Amniotic stem cell (primary cell): ENCODE data around the gene TNRC18.
"Not testable (repeated sequence)": the region's sequence is repeated elsewhere in the genome, so short reads cannot be mapped to it uniquely, and the experiment has no call there.

ENCODE experiments used
- DNase-seq: peaks from one replicate; lab custom pipeline; 2025; lab: John Stamatoyannopoulos, UW

TNRC18 gene, protein sequence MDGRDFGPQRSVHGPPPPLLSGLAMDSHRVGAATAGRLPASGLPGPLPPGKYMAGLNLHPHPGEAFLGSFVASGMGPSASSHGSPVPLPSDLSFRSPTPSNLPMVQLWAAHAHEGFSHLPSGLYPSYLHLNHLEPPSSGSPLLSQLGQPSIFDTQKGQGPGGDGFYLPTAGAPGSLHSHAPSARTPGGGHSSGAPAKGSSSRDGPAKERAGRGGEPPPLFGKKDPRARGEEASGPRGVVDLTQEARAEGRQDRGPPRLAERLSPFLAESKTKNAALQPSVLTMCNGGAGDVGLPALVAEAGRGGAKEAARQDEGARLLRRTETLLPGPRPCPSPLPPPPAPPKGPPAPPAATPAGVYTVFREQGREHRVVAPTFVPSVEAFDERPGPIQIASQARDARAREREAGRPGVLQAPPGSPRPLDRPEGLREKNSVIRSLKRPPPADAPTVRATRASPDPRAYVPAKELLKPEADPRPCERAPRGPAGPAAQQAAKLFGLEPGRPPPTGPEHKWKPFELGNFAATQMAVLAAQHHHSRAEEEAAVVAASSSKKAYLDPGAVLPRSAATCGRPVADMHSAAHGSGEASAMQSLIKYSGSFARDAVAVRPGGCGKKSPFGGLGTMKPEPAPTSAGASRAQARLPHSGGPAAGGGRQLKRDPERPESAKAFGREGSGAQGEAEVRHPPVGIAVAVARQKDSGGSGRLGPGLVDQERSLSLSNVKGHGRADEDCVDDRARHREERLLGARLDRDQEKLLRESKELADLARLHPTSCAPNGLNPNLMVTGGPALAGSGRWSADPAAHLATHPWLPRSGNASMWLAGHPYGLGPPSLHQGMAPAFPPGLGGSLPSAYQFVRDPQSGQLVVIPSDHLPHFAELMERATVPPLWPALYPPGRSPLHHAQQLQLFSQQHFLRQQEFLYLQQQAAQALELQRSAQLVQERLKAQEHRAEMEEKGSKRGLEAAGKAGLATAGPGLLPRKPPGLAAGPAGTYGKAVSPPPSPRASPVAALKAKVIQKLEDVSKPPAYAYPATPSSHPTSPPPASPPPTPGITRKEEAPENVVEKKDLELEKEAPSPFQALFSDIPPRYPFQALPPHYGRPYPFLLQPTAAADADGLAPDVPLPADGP (N-terminal part only)

DNA sequence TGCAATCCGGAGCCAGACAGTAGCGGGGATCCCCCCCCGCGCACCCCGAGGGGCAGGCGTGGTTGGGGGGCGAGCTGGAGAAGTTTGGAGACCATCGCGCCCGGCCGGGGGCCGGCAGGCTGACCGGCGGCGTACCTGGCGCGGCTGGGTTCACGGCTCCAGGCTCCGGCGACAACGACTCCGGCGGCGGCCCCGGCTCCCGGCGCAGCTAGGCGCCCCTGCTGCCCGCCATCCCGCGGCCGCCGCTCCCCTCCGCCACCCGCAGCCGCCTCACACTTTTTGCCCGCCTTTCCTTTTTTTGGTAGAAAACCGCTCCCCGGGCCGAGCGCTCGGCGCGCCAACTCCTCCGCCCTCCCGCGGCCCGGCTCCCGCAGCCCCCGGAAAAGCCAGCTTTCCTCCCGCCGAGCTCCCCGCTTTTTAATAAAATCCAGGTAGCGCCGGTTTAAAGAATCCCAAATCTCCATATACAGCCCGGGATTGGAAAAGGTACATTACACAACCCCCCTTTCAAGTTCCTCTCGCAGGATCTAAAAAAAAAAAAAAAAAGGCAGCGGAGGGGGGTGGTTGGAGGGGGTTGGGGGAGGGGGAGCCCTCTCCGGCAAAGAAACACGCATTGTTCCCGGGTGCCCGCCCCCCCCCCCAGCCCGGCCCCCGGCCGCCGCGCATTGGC lies at the start of gene TNRC18:
Gene TNRC18, minus strand, starts transcription at position 529 of the 670 bp plus-strand sequence. CDS start 2,588 bp downstream, outside the sequence.
- no peak for DNase-seq

DNA sequence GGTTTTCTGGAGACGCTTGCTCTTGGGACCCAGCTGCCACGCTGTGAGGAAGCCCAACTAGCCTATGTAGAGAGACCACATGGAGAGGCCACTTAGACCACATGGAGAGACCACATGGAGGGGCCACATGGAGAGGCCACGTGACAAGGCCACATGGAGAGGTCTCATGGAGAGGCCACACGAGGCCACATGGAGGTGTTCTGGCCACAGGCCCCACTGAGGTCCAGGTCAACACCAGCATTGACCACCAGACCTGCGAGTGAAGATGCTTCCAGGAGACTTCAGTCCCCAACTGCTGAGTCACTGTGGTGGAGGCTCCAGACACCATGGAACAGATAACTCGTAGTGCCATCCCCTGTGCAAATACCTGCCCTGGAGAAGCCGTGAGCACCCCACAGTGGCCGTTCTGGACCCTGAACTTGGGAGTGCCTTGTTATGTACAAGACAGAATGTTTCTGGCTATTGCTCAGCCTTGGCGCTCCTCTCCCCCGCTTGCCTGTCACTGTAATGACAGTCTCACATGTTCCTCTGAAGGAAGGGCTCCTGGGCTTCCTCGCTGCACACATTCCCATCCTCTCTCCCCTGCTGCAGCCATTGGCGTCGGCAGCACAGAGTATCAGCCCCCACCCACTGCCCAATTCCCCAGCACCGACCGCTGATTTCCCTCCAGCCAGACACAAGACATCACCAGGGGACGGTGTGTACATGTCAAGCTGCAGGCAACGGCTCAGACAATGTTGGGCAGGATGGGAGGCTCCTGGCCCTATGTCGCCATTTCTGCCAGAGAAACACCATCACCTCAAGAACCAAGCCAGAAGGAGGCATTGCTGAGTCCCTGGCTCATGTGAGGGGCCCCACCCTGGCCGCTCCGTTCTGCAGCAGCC lies 49.0 kb upstream of the TNRC18 start:
- no peak for DNase-seq

DNA sequence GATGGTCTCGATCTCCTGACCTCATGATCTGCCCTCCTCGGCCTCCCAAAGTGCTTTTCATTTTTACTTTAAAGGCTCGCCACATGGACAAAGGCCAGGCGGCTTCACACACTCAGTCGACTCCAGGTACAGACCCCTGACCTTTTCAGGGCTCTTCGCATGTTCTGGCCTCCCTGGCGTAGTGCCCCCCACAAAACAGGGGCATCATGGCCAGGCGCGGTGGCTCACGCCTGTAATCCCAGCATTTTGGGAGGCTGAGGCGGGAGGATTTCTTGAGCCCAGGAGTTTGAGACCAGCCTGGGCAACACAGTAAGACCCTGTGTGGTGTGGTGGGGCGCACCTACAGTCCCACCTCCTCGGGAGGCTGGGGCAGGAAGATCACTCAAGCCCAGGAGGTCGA lies 48.0 kb upstream of the TNRC18 start:
- not testable (repeated sequence) for DNase-seq

DNA sequence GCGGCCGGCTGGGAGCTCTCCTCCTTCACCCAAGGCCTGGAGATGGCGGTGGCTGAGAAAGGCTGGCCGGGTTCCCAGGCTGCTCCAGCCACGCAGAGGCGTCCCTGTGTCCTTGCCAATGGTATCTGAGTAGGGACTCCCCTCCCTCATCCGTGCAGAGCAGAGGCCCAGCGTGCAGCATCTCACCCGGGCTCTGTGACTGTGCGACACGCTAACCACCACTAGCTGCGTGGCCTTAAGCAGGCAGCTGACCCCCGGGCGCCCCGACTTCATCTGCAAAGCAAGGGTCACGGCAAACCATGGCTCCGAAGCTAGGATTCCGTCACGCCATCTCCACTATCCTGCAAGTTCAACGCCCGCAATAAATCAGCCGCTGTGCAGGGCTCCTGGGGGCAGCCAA lies 47.2 kb upstream of the TNRC18 start:
- no peak for DNase-seq

DNA sequence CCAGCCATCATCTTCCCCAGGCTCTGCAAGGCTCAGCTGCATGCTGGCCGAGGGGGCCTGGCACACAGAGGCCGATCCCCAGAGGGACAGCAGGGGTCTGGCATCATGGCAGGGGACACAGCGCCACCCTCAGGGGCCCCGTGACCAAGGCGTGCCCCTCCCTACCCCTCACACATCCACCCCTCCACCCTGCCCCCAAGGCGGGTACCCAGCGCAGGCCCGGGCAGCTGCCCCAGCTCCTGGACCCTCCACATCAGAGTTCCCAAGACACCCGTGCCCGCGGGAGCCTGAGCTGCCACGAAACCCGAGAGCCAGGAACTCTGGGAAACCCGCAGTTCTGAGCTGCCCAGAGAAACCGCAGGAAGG lies 46.5 kb upstream of the TNRC18 start:
- DNase-seq: no peak

DNA sequence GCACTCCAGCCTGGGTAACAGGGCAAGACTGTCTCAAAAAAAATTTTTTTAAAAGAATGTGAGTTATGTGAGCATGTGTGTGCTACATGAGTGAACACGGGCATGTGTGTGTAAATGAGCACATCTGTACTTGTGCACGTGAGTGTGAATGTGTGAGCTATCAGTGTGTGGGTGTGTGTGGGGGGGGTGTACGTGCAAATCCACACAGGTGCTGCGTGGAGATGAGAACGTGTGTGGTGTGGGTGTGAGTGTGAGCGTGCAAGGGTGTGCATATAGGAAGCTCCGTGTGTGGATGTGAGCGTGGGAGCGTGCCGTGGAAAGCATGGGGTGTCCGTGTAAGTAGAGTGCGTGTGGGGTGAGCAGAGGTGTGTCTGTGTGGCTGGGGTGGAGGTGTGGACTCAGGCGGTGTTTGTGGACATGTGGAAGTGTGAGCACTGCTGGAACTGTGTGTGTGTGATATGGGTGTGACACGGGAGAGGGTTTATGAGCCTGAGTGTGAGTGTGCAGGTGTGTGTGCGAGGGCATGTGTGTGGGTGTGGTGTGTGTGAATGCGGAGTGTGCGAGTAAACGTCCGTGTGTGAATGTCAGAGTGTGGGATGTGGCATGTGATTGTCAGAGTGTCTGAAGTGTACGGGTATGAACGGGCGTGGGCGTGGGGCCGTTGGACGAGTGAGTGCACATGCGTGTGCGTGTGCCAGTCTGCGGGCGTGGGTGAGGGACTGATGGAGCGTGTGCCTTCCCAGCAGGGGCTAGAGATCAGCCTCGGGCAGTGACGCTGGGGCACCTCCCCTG lies 45.9 kb upstream of the TNRC18 start:
- DNase-seq: no peak

DNA sequence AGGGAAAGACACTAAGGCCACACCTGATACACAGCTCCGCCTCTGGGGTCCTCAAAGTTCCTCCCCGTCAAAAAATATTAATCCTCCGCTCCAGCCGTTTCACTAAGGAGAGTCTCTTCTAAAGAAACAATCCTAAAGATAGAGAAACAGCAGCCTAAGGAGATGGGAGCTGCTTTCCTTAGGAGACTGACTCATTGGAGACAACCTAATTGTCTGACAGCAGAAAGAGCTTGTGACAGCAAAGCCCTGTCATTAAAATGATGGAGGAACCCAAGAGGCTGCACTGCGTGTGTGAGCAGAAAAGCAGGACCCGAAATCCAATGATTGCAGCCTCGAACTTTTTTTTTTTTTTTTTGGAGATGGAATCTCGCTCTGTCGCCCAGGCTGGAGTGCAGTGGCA lies 44.0 kb upstream of the TNRC18 start:
- DNase-seq: no peak

DNA sequence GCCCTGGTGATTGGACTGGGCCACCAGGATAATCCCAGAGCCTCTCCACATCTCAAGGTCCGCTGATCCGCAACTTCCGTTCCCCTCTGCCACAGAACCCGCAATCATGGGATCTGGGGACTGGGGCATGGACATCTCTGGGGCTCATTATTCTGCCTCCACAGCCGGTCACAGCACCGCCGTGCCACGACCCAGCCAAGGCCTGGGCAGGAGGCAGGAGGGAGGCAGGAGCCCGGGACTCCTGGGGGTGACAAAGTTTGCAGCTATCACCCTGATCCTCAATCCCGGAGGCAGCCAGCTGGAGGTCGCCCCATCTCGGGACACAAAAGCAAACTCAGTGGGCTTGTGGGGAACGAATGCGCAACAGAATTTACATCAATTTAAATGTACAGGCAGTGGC lies 42.9 kb upstream of the TNRC18 start:
- no peak for DNase-seq

DNA sequence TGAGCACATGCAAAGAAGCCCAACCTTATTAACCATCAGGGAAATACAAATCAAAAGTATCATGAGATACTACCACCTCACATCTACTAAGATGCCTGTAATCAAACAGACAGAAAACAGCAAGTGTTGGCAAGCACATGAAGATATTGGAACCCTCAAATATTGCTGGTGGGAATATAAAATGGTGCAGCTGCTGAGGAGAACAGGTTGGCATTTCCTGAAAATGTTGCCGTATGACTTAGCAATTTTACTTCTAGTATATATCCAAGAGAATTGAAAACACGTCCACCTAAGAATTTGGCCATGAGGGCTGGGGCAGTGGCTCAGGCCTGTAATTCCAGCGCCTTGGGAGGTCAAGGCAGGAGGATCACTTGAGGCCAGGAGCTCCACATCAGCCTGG lies 39.4 kb upstream of the TNRC18 start:
- no peak for DNase-seq

DNA sequence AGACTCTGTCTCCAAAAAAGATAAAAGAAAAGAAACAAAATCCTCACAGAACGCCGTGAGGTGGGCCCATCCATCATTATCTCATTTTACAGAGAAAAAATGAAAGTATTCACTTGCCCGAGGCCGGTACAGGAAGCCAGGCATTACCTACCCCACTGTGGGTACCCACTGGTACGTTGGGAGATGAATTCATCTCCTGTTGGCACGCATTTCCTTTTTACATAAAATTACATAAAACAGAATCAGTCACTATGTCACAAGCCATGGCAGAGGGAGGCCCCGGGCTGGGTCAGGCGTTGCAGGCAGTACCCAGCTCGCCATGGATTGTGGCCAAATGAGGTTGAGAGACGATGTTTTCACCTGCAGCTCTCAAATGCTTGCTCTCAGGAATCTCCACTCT lies 38.6 kb upstream of the TNRC18 start:
- no peak for DNase-seq

DNA sequence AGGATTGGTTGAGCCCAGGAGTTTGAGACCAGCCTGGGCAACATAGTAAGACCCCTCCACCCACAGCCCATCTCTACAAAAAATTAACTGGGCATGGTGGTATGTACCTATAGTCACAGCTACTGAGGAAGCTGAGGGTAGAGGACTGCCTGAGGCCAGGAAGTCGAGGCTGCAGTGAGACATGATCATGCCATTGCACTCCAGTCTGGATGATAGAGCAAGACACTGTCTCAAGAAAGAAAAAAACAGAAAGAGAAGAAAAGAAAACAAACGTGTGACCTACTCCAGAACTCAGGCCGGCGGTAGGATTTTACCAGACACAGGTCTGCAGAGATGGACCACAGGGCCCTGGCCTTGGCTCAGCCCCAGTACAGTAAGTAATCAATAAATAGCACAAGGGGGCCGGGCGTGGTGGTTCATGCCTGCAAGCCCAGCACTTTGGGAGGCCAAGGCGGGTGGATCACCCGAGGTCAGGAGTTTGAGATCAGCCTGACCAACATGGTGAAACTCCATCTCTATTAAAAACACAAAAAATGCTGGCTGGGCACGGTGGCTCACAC lies 35.4 kb upstream of the TNRC18 start:
- DNase-seq: no peak

DNA sequence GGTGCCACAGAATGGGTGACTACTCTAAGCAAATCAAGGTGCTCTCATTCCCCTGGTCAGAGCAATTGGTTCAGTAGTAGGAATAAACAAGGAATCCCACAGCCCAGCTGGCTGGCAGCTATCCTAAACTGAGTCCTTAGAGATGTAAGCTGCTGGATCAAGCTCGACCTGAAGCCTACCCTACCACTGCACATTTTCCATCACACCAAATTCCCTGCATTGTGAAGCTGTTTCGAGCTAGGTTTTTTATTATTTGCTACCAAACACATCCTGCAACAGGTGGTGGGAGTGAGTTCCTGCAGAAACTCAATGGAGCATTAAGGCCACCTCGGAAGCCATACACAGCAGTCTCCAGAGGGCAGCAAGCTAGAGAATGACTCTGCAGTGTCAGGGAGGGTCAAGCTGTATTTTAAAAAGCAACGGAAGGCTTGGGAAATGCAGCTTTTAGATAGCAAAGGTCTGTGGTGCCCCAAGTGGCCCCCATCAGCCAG lies 33.7 kb upstream of the TNRC18 start:
- no peak for DNase-seq

DNA sequence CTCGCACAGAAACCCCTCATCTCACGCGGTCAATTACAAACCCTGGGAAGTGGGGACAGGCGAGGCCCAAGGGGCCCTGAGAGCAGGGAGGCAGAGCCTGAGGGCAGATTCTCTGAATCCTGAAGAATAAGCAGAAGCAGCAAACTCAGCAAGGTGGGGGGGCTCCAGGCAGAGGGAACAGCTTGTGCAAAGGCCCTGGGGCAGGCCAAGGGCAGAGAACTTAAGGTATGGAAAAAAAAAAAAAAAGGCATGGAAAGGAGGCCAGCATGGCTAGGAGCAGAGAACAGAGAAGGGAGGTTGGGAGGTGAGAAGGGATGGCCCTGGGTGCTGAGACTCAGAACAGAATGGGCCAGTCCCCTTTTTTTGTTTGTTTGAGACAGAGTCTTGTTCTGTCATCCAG lies 32.8 kb upstream of the TNRC18 start:
- DNase-seq: no peak

DNA sequence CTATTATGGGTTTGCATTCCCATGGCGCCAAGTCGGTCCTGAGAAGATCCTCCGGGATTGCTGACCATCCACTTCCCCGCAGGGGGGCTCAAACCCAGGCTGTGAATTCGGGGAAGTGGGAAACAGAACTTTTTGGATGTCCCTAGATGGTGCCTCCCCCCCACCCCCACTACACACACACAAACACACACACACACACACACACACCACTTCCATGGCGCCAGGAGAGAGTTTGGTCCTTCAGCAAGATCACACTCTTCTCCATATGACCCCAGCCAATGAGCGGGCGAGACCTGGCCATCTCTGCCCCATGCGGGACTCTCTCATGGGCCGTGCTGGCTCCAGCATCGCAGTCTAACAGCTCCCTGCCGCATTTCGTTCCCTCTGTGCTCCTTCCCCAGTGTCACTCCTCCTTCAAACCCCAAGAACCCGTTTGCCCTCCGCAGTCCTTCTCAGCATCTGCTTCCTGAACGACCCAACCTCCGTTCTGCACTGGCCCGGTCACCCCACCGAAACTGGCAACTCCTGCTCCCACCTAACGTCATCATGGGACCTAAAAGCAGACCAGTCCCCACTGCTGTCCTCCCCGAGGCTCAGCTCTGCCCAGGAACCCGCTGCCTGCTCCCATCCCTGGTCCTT lies 32.1 kb upstream of the TNRC18 start:
- DNase-seq: no peak

DNA sequence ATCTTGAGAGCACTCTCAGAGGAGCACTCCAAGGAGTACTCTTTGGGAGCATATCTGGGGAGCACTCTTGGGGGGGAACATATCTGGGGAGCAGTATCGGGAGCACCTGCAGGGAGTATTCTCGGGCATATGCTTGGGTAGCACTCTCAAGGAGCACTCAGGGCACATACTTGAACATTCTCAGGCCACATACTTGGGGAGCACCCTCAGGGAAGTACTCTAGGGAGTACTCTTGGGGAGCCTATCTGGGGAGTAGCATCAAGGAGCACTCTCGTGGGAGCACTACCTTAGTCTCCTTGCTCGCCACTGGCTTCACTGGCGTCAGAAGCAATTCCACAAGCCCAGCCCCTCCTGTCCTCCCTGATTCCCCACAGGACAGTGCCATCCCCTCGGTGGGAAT lies 31.5 kb upstream of the TNRC18 start:
- DNase-seq: no peak

DNA sequence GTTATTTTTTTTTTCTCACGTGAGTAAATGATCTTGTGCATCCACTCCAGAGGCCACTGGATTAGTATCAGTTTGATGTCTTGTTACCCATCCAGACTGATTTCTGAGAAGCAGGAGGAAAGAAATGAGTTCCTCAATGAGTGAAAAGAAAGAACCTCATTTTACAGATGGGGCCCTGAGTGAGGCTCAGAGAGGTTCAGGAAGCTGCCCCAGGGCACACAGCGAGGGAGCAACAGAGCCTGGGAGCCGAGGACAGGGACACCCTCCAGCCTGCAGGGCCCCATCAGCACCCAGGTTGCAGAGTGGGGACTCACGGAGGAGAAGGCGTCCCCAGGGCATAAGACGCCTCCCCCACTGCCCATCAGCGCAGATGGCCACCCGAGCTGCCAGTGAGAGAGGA lies 30.9 kb upstream of the TNRC18 start:
- no peak for DNase-seq

DNA sequence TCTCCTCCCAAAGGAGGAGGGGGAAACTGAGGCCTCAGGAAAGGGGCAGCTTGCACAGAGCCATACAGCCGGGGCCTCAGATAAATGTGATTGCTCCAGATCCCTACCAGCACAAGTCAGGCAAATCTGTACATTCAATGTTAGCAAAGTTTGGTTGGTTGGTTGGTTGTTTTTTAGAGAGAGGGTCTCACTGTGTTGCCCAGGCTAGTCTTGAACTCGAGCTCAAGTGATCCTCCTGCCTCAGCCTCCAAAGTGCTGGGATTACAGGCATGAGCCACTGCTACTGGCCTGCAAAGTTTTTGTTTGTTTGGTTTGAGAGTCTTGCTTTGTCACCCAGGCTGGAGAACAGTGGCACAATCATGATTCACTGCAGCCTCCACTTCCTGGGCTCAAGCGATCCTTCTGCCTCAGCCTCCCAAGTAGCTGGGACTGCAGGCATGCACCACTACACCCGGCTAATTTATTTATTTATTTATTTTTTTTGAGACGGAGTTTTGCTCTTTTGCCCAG lies 30.0 kb upstream of the TNRC18 start:
- DNase-seq: no peak

DNA sequence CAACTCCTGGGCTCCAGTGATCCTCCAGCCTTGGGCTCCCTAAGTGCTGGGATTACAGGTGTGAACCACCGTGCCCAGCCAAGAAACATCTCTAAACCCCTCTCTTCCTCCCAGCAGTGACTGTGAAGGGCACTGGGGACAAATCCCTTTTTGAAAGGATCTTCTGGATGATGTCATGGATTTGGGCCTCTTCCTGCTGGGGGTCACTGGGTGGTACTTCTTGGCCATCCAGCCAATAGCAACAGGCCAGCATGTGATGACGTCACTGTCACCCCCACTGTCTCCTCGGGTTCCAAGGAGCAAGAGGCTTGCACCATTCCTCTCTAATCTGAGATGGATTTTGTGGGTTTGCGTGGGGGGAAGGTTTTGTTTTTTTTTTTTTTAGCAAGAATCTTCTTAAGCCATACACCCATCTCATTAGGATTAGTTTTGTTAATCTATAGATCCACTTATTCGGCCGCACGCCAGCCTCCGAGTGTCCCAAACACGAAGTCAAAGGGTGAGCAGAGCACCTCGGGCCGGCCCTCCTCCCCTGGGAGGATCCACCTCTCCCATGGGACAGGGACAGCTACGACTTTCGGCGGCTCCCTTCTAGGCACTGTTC lies 29.4 kb upstream of the TNRC18 start:
- no peak for DNase-seq

DNA sequence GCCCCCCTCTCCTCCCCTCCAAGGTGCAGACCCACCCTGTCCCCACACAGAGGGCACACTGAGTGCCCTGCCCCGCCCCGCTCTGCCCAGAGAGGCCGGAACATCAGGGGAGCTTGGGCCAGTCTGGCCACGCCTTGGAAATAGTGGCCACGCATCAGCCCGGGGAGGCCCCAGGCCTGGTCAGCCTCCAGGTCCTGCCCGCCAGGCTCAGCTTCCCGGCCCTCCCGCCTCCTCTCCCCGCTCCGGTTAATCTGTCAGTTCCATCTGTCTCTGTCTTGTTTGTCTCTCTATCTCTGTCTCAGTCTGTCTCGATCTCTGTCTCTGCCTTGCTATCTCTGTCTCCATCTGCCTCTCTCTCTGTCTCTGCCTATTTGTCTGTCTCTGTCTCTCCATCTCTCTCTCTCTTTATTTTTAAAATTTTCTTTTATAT lies 28.9 kb upstream of the TNRC18 start:
- DNase-seq: no peak
